ENCODE results near the gene PSMB1. TPM values are rescaled to one million over a fixed set of nuclear protein-coding genes. Genes with fewer than 3 reads are reported as not detected.
"Not testable (repeated sequence)": the region's sequence is repeated elsewhere in the genome, so short reads cannot be mapped to it uniquely, and the experiment has no call there.

Gene PSMB1
- total and polyA plus RNA-seq, 4 donors: 118 to 365 (median 228) TPM

DNA sequence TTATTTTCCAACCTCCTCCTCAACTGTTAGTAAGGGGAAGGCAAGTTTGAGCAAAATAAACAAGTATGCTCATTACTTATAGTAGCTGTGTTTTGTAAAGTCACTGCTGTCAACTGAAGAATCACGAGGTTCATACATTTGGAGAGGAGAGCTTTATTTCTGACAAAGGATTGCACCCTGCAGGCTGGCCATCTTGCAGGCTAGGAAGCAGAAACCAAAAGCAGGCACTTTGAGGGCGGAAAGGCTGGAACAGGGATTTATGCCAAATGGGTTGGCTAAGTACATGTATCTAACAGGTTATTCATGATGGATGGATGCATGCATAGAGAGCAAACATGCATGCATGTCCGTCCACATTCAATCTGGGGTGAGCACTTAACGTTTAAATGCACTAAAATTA, 46.7 kb downstream of the PSMB1 start:
- no peak overlapping the region for H3K27ac ChIP-seq (ENCODE audit: low read depth in 1 of 2, low read length in 1 of 2)
- H3K4me1 ChIP-seq (ENCODE audit: control insufficient read depth in 5 of 5, insufficient read depth in 5 of 5, low read length in 5 of 5): peaks cover 0 to 9% (median 0%) of the 10 kb centered on the region in 5 donors

DNA sequence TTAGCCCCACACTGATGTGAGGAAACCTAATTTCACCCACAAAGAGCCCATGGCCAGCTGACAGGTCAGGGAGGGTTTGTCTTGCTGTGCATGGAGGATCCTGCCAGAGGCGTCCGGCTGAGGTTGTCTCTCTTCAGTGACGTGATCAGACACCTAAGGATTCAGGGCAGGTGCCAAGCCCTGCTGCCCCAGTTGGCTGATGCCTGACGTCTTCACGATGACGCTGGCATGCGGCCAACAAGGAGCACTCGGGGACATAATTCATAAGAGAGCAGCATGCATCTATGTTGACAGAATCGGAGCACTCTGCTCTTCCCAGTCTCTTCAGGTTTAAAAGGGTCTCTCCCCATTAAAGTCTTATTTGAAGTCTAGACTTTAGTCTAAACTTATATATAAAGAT, 47.8 kb downstream of the PSMB1 start:
- Histone ChIP-seq H3K9ac (ENCODE audit: insufficient read depth in 1 of 2, low read length in 2 of 2) (no peak overlapping the region), H3K4me3 (no peak overlapping the region), H3K27ac (ENCODE audit: low read depth in 1 of 2, low read length in 1 of 2) (no peak overlapping the region), H3K4me1 (ENCODE audit: control insufficient read depth in 5 of 5, insufficient read depth in 5 of 5, low read length in 5 of 5) (peaks cover 0 to 5% (median 0%) of the 10 kb centered on the region in 5 donors), H3K36me3 (ENCODE audit: control insufficient read depth in 4 of 4, insufficient read depth in 4 of 4, low read length in 4 of 4) (no peaks in the 10 kb centered on the region), H3K9me3 (ENCODE audit: control insufficient read depth in 4 of 4, insufficient read depth in 3 of 4, low read length in 3 of 4) (peaks cover 0 to 22% (median 6%) of the 10 kb centered on the region in 4 donors), H3K27me3 (ENCODE audit: control insufficient read depth in 3 of 3, insufficient read depth in 3 of 3, low read length in 2 of 3) (peaks cover 0 to 11% (median 7%) of the 10 kb centered on the region in 3 donors)
- TF ChIP-seq, protein P1, sequence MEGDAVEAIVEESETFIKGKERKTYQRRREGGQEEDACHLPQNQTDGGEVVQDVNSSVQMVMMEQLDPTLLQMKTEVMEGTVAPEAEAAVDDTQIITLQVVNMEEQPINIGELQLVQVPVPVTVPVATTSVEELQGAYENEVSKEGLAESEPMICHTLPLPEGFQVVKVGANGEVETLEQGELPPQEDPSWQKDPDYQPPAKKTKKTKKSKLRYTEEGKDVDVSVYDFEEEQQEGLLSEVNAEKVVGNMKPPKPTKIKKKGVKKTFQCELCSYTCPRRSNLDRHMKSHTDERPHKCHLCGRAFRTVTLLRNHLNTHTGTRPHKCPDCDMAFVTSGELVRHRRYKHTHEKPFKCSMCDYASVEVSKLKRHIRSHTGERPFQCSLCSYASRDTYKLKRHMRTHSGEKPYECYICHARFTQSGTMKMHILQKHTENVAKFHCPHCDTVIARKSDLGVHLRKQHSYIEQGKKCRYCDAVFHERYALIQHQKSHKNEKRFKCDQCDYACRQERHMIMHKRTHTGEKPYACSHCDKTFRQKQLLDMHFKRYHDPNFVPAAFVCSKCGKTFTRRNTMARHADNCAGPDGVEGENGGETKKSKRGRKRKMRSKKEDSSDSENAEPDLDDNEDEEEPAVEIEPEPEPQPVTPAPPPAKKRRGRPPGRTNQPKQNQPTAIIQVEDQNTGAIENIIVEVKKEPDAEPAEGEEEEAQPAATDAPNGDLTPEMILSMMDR (IDR thresholded peaks at IDR 0.05; ENCODE audit: control extremely low read depth, extremely low read depth): no peak
- 34 to 40% methylated on average over 9 of the region's 9 CpGs for WGBS, 2 donors
- ATAC-seq (ENCODE audit: insufficient read depth, low FRiP score) (no peak), DNase-seq (no peak)

More for the DNA sequence above, 46.7 kb downstream of the PSMB1 start:
- 60 to 76% methylated on average over 4 of the region's 4 CpGs for WGBS, 2 donors
- H3K27me3 ChIP-seq (ENCODE audit: control insufficient read depth in 3 of 3, insufficient read depth in 3 of 3, low read length in 2 of 3): peaks cover 0 to 11% (median 7%) of the 10 kb centered on the region in 3 donors
- no peak overlapping the region for H3K9ac ChIP-seq (ENCODE audit: insufficient read depth in 1 of 2, low read length in 2 of 2)
- H3K36me3 ChIP-seq (ENCODE audit: control insufficient read depth in 4 of 4, insufficient read depth in 4 of 4, low read length in 4 of 4): no peaks in the 10 kb centered on the region
- TF ChIP-seq, protein P1 (IDR thresholded peaks at IDR 0.05; ENCODE audit: control extremely low read depth, extremely low read depth): no peak
- ATAC-seq (ENCODE audit: insufficient read depth, low FRiP score) (no peak), DNase-seq (no peak)
- peaks cover 0 to 16% (median 1%) of the 10 kb centered on the region in 4 donors for H3K9me3 ChIP-seq (ENCODE audit: control insufficient read depth in 4 of 4, insufficient read depth in 3 of 4, low read length in 3 of 4)
- no peak overlapping the region for H3K4me3 ChIP-seq

DNA sequence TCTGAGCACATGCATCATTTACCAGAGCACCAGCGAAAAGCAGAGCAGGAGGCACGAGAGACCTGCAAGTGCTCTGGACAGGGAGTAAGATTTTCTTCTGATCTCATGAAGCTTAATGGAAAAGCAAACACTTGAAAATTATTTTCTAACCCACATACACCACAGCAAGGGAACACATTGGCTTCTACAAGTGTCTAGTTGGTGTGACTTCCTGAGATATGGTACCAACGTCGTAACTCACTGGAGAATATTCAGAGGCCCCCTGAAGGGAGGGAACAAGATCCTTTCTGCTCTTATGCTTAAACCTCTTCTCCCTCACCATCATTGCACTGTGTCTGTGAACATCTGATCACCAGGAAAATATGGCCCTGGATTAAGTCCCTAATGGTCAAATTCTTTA, 48.6 kb downstream of the PSMB1 start:
- no peaks in the 10 kb centered on the region for H3K36me3 ChIP-seq (ENCODE audit: control insufficient read depth in 4 of 4, insufficient read depth in 4 of 4, low read length in 4 of 4)
- no peak overlapping the region for H3K27ac ChIP-seq (ENCODE audit: low read depth in 1 of 2, low read length in 1 of 2)
- 34 to 38% methylated on average over 4 of the region's 4 CpGs for WGBS, 2 donors
- H3K4me1 ChIP-seq (ENCODE audit: control insufficient read depth in 5 of 5, insufficient read depth in 5 of 5, low read length in 5 of 5): peaks cover 0 to 5% (median 0%) of the 10 kb centered on the region in 5 donors
- peaks cover 0 to 22% (median 6%) of the 10 kb centered on the region in 4 donors for H3K9me3 ChIP-seq (ENCODE audit: control insufficient read depth in 4 of 4, insufficient read depth in 3 of 4, low read length in 3 of 4)
- no peak overlapping the region for H3K9ac ChIP-seq (ENCODE audit: insufficient read depth in 1 of 2, low read length in 2 of 2)
- DNase-seq (peak in 1 of 3 donors; percentile 25), ATAC-seq (ENCODE audit: insufficient read depth, low FRiP score) (no peak)
- H3K27me3 ChIP-seq (ENCODE audit: control insufficient read depth in 3 of 3, insufficient read depth in 3 of 3, low read length in 2 of 3): peaks cover 0 to 11% (median 7%) of the 10 kb centered on the region in 3 donors
- TF ChIP-seq, protein P1 (IDR thresholded peaks at IDR 0.05; ENCODE audit: control extremely low read depth, extremely low read depth): no peak
- H3K4me3 ChIP-seq: no peak overlapping the region

DNA sequence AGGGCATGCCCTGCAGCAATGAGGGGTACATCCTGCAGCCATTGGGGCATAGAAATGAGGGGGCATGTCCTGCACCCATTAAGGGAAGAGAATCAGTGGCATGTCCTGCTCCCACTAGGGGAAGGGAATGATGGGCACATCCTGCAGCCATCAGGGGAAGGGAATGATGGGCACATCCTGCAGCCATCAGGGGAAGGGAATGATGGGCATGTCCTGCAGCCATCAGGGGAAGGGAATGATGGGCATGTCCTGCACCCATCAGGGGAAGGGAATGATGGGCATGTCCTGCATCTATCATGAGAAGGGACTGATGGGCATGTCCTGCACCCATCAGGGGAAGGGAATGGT, 49.7 kb downstream of the PSMB1 start:
- no peak overlapping the region for H3K4me3 ChIP-seq
- H3K9ac ChIP-seq (ENCODE audit: insufficient read depth in 1 of 2, low read length in 2 of 2): no peak overlapping the region
- H3K9me3 ChIP-seq (ENCODE audit: control insufficient read depth in 4 of 4, insufficient read depth in 3 of 4, low read length in 3 of 4): peaks cover 0 to 22% (median 6%) of the 10 kb centered on the region in 4 donors
- TF ChIP-seq, protein P1 (IDR thresholded peaks at IDR 0.05; ENCODE audit: control extremely low read depth, extremely low read depth): no peak
- H3K27me3 ChIP-seq (ENCODE audit: control insufficient read depth in 3 of 3, insufficient read depth in 3 of 3, low read length in 2 of 3): peaks cover 0 to 11% (median 11%) of the 10 kb centered on the region in 3 donors
- no peak overlapping the region for H3K27ac ChIP-seq (ENCODE audit: low read depth in 1 of 2, low read length in 1 of 2)
- no peaks in the 10 kb centered on the region for H3K36me3 ChIP-seq (ENCODE audit: control insufficient read depth in 4 of 4, insufficient read depth in 4 of 4, low read length in 4 of 4)
- DNase-seq (no peak), ATAC-seq (ENCODE audit: insufficient read depth, low FRiP score) (no peak)
- H3K4me1 ChIP-seq (ENCODE audit: control insufficient read depth in 5 of 5, insufficient read depth in 5 of 5, low read length in 5 of 5): peaks cover 0 to 5% (median 0%) of the 10 kb centered on the region in 5 donors

DNA sequence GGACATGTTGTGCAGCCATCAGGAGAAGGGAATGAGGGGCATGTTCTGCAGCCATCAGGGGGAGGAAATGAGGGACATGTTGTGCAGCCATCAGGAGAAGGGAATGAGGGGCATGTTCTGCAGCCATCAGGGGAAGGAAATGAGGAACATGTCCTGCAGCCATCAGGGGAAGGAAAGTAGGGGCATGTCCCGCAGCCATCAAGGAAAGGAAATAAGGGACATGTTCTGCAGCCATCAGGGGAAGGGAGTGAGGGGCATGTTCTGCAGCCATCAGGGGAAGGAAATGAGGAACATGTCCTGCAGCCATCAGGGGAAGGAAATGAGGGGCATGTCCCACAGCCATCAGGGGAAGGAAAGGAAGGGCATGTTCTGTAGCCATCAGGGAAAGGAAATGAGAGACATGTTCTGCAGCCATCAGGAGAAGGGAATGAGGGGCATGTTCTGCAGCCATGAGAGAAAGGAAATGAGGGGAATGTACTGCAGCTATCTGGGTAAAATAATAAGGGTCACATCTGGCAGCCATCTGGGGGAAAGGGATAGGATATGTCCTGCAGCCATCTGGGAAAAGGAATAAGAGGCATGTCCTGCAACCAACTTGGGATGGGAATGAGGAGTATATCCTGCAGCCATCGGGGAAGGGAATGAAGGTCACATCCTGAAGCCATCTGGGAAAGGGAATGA, 50.2 kb downstream of the PSMB1 start:
- ATAC-seq (ENCODE audit: insufficient read depth, low FRiP score); H3K4me1 ChIP-seq (ENCODE audit: control insufficient read depth in 5 of 5, insufficient read depth in 5 of 5, low read length in 5 of 5): not testable (repeated sequence)
- WGBS, 2 donors: 72 to 93% methylated on average over 2 of the region's 2 CpGs

More for the DNA sequence above, 50.2 kb downstream of the PSMB1 start:
- H3K9ac ChIP-seq (ENCODE audit: insufficient read depth in 1 of 2, low read length in 2 of 2); DNase-seq; H3K27ac ChIP-seq (ENCODE audit: low read depth in 1 of 2, low read length in 1 of 2); H3K36me3 ChIP-seq (ENCODE audit: control insufficient read depth in 4 of 4, insufficient read depth in 4 of 4, low read length in 4 of 4); H3K4me3 ChIP-seq: not testable (repeated sequence)
- peaks cover 0 to 22% (median 6%) of the 10 kb centered on the region in 4 donors for H3K9me3 ChIP-seq (ENCODE audit: control insufficient read depth in 4 of 4, insufficient read depth in 3 of 4, low read length in 3 of 4)
- H3K27me3 ChIP-seq (ENCODE audit: control insufficient read depth in 3 of 3, insufficient read depth in 3 of 3, low read length in 2 of 3): peaks cover 0 to 11% (median 11%) of the 10 kb centered on the region in 3 donors

All from lung (tissue), 12 donors.